ENCODE measurements around the gene UNC93A. TPM values are rescaled to one million over a fixed set of nuclear protein-coding genes. Genes with fewer than 3 reads are reported as not detected.
A peak's percentile ranks its signal among the peaks of the same experiment; 100 is the strongest.
"Not testable (repeated sequence)": the region's sequence is repeated elsewhere in the genome, so short reads cannot be mapped to it uniquely, and the experiment has no call there.

Gene UNC93A
- total RNA-seq, 1 donor from 2014 or later: not detected

DNA sequence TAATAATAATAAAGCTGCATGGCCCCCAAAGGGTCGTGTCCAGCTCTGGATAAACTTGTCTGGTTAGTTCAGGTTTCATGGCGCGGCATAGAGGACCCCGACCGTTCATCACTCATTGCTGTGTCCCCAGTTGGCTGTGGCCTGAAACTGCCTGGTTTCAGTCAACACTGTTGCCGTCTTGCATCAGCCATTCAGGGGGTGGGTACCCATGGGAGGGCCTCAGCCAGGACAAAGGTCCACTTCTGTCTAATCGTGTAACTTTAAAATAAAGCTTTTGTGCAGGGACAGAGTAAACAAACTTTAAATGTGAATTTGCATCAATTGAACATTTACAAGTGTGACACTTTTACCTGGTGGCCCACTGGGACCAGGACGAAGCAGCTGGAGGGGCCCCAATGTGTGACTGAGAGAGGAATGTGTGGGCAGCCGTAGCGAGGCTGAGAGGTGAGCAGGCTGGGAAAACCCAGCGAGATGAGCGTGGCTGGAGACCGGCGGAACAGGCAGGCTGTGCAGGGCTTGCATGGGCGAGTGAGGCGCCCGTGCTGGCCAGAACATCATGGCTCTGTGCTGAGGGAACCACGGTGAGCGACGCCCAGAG lies 22.3 kb upstream of the UNC93A start:
- DNase-seq (no peak), ATAC-seq (no peak)
- intact Hi-C loops (cut with micrococcal nuclease): no loop called here

DNA sequence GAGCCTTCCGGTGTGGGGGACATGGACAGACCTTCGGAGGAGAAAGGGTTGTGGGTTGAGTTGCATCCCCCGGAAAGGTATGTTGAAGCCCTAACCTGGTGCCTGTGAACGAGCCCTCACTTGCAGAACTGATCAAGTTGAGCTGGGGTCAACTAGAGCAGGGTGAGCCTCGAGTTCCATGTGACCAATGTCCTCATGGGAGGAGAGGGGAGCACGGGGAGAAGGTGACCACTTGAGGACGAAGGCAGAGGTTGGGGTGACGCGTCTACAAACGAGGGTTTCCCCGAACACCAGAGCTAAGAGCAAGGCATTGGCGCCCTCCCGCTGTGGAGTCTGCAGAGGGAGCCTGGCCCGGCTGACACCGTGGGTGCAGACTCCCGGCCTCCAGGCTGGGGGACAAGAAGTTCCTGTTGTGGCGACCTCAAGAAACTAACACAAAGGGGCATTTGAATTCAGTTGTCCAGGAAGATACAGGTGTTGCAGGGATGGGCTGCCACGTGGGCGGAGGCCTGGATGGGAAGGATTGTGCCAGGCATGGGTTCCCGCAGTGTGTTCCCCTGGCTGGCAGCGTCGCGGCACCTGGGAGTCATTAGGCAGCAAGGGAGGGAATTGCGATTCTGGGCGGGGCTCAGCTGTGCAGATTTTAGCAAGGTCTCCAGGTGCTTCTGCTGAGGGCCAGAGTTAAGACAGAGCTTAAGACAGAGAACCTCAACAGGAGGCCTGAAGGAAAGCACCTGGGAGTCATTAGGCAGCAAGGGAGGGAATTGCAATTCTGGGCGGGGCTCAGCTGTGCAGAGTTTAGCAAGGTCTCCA lies 20.4 kb upstream of the UNC93A start:
- DNase-seq (no peak), ATAC-seq (no peak)
- intact Hi-C loops (cut with micrococcal nuclease): no loop called here

DNA sequence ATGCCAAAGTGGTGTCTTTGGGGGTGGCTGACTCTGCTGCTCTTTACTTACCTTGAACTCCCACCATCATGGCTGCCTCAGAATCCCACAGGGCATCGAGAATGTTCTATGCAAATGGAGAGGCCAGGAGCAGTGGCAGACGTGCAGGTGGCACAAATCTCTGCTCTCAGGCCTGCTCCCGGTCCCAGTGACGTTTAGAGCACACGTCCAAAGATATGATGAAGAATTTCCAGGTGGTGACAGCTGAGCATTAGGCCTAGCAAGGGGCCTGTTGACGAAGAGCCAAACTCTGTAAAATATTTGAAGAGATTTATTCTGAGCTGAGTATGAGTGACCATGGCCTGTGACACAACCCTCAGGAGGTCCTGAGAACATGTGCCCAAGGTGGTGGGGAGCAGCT lies 19.0 kb upstream of the UNC93A start:
- ATAC-seq: no peak
- intact Hi-C loops (cut with micrococcal nuclease): no loop called here
- no peak for DNase-seq

DNA sequence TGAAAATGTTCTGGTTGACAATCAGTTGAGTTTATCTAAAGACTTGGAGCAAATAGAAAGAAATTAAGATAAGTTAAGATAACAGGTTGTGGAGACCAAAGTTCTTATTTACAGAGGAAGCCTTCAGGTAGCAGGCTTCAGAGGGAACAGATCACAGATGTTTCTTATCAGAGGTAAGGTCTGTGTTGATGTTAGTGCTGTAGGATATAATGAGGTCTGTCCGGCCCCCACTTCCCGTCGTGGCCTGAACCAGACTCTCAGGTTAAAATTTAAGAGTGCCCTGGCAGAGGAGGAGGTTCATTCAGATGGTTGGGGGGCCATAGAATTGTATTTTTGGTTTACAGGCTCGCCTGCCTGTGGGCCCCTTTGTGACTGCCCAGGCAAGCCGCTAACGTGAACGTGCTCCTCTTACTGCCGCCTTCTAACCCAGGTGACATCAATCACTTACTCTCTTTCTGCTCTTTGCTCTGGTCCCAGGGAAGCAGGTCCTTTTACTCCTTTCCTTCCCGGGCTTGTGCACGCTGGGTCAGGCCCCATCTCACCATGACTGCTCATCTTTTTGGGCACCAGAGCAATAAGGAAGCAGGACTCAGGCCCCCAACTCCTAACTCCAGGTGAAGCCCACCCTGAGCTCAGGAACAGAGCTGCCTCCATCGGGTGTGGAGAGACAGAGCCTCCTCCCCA lies 18.3 kb upstream of the UNC93A start:
- intact Hi-C loops (cut with micrococcal nuclease): no loop called here
- no peak for ATAC-seq
- no peak for DNase-seq

DNA sequence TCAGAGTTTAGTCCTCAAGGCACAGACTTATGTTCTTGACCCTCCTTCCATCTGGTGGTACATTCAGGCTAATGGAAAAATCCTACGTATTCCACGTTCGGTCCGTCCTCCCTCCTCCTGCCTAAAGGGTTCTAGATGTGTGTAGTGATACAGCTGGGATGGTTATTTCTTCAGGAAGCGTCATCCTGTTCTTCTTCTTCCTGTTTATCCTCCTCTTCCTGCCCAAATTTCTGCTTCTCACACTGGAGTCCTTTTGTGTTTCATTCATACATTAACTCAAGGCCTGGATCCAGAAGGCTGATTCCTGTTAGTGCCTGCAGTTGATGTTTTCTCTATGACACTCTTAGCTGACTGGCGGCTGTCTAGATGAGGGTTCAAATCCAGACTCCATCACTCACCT lies 16.8 kb upstream of the UNC93A start:
- no peak for ATAC-seq

DNA sequence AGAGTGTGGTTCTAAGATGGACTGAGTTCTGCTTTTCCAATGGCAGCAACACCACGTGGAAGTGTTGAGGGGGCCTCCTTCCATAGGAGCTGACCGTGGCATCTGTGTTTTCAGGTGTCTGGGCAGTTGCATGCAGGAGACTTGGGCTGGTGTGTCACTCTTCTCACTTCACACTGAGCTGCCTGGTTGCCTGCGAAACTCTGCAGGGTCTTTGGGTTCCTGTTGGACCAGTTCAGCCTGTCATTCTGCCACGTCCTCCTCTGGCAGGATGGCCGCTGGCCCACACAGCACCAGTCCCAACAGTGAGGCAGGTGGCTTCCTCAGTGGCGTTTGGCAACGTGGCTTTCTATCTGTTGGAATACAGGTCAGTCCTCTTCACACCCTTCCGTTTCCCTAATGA lies 16.1 kb upstream of the UNC93A start:
- no peak for ATAC-seq
- intact Hi-C loops (cut with micrococcal nuclease): no loop called here
- no peak for DNase-seq

More for the DNA sequence above, 16.8 kb upstream of the UNC93A start:
- intact Hi-C loops (cut with micrococcal nuclease): no loop called here
- no peak for DNase-seq

DNA sequence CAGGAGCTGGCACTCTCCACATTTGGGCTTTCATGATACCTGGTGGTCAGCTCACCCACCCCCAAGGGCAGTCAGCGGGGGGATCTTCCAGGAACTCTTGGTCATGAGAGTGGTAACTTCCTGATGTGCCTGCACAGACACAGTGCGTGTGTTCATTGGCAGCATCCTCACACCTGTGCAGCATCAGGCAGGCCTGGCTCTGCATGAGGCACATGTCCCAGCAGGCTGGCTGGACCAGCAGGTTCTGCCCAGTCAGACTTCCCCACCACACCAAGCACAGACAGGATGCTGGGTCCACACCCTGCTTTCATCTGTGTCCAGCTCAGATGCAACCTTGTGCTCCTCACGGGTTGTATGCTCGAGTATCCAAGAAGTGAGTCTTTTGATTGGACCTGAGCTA lies 15.7 kb upstream of the UNC93A start:
- no peak for ATAC-seq
- no peak for DNase-seq
- intact Hi-C loops (cut with micrococcal nuclease): no loop called here

DNA sequence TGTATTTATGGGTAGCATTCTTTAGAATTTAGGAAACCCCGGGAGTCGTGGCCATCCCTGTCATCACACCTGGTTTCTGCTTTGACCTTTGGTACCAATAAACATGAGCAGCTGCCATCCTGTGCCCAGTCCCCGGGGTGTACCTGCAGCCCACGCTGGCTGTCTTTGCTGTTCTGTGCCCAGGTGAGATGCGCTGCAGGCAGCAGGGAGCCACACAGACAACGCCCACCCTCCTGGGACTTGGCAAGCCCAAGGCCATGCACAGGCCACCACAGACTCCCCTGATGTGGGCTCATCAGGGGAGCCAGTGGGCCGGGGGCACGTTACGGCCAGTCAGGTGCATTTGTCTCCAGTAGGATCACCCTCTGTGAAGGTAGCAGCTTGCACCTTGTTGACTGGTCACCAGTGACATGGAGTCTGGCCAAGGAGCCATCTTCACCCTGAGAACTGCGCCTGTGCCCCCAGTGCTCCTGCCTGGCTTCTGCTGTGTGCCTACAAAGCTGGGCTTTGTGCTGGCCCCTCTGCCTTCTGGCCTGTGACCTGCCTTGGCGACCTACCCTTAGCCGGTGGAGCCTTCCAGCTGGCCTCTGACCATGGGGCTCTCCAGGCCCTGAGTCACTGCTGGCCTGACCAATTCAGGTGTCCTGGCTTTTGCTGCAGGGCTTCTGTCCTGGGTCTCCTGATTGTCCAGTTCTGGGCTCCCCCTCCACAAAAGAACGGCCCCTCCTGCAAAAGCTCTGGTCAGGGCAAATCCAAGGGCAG lies 14.2 kb upstream of the UNC93A start:
- DNase-seq (no peak), ATAC-seq (no peak)
- intact Hi-C loops (cut with micrococcal nuclease): no loop called here

DNA sequence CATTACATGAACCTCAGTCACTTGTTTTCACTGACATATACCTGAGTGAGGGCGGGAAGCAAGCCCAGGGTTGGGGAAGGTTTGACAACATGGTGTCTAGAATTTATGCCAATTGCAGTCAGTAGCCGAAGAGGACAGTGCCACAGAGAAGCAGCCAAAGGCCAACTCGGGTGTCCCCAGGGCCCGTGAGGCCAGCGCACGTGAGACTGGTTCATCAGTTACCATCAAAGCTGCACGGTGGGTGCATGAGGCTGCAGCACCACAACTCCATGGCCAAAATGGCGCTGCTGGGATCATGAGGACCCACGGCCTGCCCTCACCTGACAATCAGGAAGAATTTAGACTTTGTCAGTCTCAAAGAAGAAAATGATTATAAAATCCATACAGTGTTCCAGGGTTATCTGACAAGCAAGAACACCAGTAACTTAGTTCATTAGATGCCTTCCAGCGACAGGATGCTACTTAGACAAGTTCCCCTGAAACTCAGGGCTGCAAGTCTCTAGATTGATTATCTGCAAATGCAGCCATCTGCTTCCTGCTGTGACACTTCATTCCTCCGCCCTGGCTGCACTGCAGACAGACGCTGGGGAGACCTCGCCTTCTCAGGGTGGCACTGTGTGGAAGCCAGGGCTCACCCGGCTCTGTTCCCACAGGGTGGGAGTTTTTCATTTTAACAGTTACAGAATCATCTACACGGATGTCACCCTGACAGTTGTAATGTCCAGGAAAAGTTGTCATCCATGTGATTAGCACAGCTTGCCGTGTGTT lies 12.8 kb upstream of the UNC93A start:
- ATAC-seq; intact Hi-C loops (cut with micrococcal nuclease): not testable (repeated sequence)

DNA sequence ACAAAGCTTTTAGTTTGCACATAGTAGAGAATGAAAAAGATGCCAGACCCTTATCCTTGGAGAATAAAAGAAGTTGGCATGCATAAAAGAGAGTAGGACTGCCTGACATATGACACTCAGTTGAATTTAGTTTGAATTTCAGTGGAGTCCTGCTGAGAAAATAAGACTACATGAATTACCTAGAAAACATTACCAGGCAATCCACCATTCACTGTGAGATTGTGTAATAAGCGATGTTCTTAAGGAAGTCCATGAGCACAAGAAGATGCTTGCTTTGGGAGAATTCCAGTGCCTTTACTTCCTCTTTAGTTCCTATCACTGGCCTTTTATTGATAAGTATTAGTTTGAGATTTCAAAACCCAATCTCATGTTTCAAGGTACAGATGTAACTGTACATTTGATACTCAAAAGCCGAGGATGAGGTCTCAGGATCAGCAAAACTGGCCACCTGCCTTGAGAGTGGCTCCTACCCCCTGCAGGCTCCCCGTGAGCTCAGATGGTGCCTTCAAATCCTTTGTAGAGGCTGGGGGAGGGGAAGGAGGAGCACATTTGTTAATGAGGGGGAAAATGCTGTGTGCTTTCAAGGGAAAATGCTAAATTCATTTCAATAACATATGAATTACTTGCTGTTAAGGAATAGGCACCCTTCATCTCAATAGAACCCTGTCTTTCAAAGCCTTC lies 11.2 kb upstream of the UNC93A start:
- intact Hi-C loops (cut with micrococcal nuclease): no loop called here
- DNase-seq (no peak), ATAC-seq (no peak)

More for the DNA sequence above, 12.8 kb upstream of the UNC93A start:
- not testable (repeated sequence) for DNase-seq

DNA sequence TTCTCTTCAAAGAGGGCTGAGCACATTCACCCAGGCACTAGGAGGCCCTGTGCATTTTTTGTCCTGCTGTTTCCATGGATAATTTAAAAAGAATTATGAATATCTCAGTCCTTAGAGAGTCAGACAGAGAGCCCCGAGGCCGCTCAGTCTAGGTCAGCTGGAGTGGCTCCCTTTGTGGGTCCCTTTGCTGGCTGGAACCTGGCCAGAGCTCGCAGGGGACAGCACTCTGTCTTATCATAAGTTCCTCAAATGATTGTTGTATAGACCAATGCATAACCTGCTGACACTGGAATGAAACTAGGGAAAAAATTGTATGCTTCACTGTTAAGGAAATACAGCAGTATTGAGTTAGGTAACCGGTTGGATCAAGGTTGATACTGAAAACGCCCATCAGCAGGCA lies 10.6 kb upstream of the UNC93A start:
- DNase-seq; intact Hi-C loops (cut with micrococcal nuclease); ATAC-seq: not testable (repeated sequence)

DNA sequence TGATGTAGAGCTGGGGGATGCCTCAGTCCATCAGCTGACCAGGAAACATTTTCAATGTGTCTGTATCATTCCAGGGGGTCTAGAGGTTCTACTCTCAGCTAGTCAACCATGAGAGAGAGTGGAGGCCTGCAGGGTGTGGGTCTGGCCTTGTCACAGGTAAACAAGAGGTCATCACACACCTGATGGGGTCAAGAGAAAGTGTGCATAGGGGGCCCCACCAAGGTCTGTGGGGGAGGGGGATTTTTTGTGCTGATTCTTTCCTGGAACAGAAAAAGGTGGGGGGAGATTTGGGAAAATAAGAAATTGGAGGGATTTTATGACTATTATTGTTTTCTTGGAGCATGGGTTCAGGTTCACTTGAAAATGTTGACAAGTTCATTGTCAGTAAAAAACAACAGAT lies 8.9 kb upstream of the UNC93A start:
- ATAC-seq: no peak
- DNase-seq: no peak
- intact Hi-C loops (cut with micrococcal nuclease): no loop called here

DNA sequence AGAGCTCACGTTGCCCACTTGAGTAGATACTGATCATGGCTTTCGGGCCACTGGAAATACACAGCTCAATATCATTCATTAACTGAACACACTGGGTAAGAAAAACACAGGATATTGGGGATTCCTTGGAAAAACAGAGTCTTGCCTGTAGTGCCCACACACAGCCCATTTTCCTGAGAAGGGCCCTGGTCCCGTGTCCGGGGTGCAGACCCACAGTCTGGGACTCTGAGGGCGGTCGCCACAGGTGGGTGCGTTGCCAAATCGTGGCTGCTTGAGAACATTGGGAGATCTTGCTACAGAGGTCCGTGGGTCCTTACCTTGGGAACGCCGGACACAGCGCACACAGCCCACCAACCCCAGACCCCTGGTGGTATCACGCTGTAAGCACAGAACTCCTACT lies 6.5 kb upstream of the UNC93A start:
- DNase-seq; ATAC-seq; intact Hi-C loops (cut with micrococcal nuclease): not testable (repeated sequence)

DNA sequence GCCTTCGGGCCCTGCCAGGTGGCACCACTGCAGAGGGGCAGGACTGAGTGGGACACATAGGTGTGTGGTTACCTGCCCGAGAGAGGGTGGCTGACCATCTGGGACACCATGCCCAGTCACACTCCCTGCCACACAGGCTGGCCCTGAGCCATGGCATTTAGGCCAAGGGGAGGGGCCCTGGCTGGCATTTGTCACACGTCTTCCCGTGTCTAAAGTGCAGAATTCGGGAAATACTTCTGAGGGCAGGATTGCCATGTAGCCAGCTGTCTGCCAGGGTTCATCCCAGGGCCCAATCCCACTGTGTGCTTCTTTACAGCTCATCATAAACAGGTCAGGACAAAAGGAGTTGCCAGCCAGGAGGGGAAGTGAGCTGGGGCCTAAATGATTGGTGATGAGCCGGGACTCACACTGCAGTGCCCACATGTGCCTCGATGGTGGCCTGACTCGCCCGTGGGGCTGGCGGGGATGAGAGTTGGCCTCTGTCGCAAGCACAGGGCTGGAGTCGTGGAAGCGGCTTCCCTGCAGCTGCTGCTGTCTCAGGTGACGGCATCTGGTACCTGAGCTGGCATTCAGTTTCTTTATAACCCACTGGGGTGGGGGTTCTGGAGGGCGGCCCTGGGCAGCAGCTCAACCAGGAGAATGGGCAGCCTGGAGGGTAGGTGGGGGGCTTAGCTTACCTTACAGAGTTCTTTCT lies 5.9 kb upstream of the UNC93A start:
- DNase-seq: no peak
- intact Hi-C loops (cut with micrococcal nuclease): no loop called here
- ATAC-seq: no peak

DNA sequence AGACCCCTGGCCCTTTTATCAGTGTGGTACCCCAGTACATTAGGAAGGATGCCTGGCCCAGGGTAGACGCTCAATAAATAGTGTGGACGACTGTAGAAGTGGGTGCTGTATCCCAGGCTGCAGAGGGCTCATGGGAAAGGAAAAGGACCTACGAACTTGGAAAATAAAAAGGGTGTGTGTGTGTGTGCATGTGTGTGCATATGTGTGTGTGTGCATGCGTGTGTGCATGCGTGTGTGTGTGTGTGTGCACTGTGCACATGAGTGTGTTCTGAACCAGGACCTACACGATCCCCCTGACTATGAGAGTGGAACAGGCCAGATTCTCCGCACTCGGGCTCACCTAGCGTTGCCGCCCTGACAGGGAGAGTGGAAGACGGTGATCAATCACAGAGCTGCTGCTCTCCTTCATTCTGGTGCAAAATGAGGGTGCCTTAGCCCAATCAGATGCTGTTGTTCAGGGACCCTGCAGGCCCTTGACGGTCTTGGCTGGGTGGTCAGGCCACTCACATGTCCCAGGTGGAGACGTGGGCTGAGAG lies 3.5 kb upstream of the UNC93A start:
- ATAC-seq: no peak
- intact Hi-C loops (cut with micrococcal nuclease): no loop called here
- no peak for DNase-seq

DNA sequence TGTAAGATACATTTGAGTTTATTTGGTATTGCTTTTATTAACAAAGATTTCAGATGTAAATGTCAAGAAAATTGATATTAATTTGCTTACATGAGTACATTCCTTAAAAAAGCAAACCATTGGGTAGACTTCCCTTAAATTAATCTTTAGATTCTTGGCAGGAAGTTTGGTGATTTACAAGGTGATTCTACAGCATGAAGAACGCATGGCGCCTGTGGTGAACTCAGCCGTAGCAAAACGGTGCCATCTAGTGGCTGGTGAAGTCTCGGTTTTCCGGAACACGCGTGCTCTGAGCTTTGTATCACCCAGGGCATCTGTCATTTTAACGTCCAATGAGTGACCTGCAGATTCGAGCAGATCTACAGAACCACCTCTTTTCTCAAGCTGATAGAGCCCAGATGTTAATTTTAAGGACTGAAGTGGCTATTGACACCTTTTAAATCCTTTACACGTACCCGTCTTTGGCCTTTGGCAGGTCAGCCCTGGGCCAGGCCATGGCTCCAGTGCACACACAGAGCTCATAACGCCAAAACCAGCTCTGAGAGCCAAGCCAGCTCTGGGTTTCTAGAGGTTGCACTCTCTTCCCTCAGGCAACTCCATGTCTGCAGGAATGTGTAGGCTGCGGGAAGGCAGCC lies 2.4 kb upstream of the UNC93A start:
- DNase-seq; intact Hi-C loops (cut with micrococcal nuclease): not testable (repeated sequence)
- ATAC-seq: peak; percentile 84

DNA sequence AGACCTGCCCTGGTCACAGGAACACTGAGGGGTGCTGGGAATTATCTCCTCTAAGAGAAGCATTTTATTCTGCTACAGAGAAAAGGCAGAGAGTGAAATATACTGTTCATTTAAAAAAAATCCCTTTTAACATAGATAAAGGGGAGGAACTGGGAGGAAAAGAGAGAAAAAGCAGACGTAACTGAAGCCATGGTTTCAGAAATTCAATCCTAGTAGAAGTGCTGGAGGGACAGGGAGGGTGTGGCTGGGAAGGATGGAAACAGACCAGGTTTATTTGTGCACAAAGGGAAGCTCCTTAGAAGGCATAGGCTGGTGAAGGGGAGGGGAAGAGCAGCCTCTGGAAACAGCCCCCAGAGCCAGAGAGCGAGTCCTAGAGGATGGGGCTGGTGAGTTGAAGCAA lies 1.8 kb upstream of the UNC93A start:
- ATAC-seq; DNase-seq; intact Hi-C loops (cut with micrococcal nuclease): not testable (repeated sequence)
